GM10847 (cell line): ENCODE measurements around the gene INS.

Source experiments
- POLR2A ChIP-seq: IDR thresholded peaks from 2 replicates; pipeline ENCODE4 v1.6.1; 2011; ENCODE audit not compliant: insufficient read length; ENCODE audit errors: extremely low read depth

INS gene

GRCh38 chr11:2176389-2176900, 15.4 kb upstream of the INS start:
- TF ChIP-seq POLR2A: no peak

- no peak for TF ChIP-seq POLR2A
Measured at GRCh38 chr11:2175659-2176058, 14.7 kb upstream of the INS start.

GRCh38 chr11:2174361-2174760, 13.4 kb upstream of the INS start:
- TF ChIP-seq POLR2A: no peak

- no peak for TF ChIP-seq POLR2A
Measured at GRCh38 chr11:2173761-2174160, 12.8 kb upstream of the INS start.

GRCh38 chr11:2173150-2173693, 12.2 kb upstream of the INS start:
- TF ChIP-seq POLR2A: no peak

- no peak for TF ChIP-seq POLR2A
Measured at GRCh38 chr11:2172676-2173075, 11.7 kb upstream of the INS start.

GRCh38 chr11:2171591-2172003, 10.6 kb upstream of the INS start, which contains the start of gene TH:
TH (minus strand) TSS chr11:2171815; CDS start chr11:2171786, 29 bp downstream.
- no peak for TF ChIP-seq POLR2A

GRCh38 chr11:2169626-2170570, 8.9 kb upstream of the INS start:
- TF ChIP-seq POLR2A: no peak

- no peak for TF ChIP-seq POLR2A
Measured at GRCh38 chr11:2169005-2169378, 8.0 kb upstream of the INS start.

- TF ChIP-seq POLR2A: no peak
Measured at GRCh38 chr11:2168286-2169004, 7.4 kb upstream of the INS start.

GRCh38 chr11:2167141-2168045, 6.4 kb upstream of the INS start:
- TF ChIP-seq POLR2A: no peak

- no peak for TF ChIP-seq POLR2A
Measured at GRCh38 chr11:2166091-2166851, 5.3 kb upstream of the INS start.

GRCh38 chr11:2165571-2165970, 4.6 kb upstream of the INS start:
- TF ChIP-seq POLR2A: no peak
